ENCODE measurements around the gene DPP10.

Gene DPP10

GRCh38 chr2:114610677-114611076 is 168.2 kb downstream of the DPP10 start:
- no peak for DNase-seq

GRCh38 chr2:114614592-114614991 is 172.2 kb downstream of the DPP10 start:
- no peak for DNase-seq

DNA sequence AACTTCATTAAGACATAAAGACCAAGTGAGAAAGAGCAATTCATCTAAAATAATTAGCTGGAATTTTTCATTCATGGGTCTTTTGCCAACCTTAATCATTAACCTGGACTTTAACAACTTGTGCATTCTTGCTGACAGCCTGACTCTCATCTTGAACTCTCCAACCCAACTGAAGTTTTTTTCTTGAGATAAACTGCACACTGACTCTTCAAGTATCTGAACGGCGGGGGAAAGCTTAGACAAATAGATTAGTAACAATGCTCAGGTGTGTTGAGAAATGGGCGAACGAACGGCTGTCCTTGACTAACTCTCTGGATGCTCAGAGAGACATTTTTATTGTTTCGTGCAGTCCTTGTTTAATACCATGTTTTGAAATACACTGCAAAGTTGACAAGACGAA is 186.0 kb downstream of the DPP10 start:
- no peak for DNase-seq

- DNase-seq, result no peak
Measured at GRCh38 chr2:114631146-114631545, 188.7 kb downstream of the DPP10 start.

- no peak for DNase-seq
Measured at GRCh38 chr2:114642166-114642770, 199.8 kb downstream of the DPP10 start.

DNA sequence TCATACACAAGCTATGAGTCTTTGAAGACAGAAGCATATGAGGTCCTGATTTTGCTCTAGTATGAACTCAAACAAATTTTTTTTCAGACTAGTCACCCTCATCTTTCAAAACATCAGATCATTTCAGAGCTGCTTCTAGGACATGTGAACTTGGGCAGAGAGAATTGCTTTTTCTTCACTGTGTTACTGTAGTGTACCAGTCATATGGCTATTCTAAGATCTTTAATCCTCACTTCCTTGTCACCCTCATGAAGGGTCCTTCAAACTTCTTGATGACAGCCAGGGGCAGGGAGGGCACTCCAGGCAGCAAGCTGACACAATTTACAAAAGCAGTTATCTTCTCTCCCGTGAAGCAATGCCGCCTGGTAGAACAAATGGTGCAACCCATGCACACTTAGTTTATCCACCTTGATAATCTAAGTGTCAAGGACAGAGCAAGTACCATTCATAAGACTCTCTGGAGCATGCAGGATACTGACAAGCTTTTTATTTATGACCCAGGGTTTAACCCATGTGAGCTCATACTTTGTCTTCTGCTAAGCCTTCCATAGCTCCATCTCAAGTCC is 200.6 kb downstream of the DPP10 start:
- DNase-seq, result no peak

GRCh38 chr2:114651933-114652332 is 209.5 kb downstream of the DPP10 start:
- no peak for DNase-seq

DNA sequence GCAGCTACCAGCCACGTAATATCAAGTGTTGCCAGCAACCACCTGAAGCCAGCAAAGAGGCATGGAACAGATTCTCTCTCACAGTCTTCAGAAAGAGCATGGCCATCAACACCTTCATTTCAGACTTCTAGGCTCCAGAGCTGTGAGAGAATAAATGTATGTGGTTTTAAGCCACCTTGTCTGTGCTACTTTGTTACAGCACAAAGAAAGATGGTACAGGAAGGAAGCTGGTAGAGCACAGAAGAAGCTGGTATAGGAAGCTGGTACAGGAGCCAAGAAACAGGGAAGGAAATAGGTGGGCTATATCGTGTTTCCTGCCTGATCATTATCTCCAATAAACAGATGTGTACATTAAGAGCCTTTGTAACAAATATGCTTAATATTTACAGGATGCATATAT is 217.4 kb downstream of the DPP10 start:
- DNase-seq, result no peak

GRCh38 chr2:114661971-114662939 is 219.8 kb downstream of the DPP10 start:
- DNase-seq, result peak; percentile 31

DNA sequence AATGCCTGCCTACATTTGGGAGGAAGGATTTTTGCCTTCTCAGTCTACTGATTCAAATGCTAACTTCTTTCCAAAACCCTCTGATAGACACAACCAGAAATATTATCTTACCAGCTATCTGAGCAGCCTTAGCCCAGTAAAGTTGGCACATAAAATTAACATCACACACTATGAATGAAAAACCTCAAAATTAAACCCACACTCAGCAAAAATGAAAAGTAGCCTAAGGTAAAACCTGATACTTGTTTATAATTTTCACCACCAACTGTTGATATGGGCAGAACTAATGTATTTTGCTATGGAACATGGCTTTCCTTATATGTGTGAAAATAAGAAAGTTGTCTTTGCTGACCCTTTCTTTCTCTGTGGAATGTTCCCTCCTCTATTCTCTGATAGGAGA is 226.0 kb downstream of the DPP10 start:
- DNase-seq, result no peak

DNA sequence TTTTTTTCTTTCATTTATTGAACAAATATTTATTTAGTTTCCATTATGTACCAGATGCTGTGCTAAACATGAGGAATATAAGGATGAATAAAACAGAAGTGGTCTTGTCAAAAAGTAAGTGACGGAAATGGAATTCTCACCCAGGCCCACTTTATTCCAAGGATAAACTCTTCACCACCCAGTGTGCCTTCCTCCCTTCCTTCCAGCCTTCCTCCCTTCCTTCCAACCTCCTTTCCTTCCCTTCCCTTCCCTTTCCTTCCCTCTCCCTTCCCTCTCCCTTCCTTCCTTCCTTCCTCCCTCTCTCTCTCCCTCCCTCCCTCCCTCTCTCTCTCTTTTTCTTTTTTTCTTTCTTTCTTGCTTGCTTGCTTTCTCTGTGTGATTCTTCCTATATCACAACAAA is 240.8 kb downstream of the DPP10 start:
- no peak for DNase-seq

DNA sequence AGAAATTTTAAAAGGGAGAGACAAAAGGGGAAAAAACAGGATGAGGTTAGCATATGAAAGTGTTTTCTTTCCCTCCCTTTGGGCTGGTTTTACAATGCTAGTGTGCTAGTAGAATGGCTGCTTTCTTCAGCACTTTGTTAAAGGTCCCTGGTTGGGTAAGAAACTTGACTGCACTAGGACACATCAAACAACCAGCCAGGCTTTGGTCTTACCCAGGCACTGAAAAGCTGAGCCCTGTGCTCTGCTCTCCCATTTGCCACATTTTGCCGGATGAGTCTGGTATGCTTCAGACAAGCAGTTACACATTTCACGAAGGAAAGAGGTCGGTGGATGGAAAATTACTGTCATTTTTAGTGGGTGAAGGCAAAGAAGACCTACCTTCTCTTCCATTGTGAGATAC is 242.0 kb downstream of the DPP10 start:
- no peak for DNase-seq

GRCh38 chr2:114685102-114685501 is 242.7 kb downstream of the DPP10 start:
- no peak for DNase-seq

GRCh38 chr2:114688241-114688640 is 245.8 kb downstream of the DPP10 start:
- DNase-seq, result no peak

DNA sequence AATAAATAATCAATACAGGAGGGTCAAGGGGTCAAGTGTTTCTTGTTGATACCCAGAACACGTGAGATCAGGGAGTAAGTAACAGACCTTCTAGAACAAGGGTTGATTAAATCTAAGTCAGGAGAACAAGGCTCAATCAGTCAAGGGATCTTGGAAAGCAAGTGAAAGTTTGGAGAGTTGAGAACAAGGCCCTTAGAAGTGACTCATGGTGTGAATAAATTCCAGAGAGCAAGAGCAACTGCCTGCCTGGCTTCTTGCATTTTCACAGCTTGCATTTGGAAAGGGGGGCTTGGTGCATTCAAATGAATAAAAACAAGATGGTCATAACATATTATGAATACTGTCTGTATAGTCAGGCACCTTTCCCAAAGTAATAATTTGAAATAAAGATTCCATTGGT is 256.1 kb downstream of the DPP10 start:
- no peak for DNase-seq

DNA sequence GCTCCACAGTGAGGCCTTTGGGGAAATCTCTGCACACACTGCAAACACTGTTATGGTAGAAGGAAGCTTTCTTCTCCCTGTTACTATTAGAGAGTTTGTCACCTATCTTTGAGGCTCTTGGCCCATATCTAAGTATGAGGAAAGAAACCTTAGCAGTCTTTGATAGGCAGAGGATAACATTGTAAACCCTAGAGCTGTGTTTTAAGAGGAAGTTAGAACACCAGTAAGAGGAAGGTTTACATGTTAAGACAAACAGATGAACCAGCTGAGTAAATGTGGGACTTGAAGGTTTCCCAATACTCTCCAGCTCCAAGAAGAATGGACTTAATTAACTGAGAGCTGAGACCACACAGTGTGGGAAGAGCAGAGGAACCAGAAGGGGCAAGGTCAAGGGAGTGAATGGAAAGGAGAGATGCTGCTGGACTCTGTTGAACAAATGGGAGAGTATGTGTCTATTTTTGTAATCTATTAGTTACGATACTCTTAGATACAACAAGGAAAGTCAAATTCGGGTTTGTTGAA is 257.0 kb downstream of the DPP10 start:
- DNase-seq, result no peak

DNA sequence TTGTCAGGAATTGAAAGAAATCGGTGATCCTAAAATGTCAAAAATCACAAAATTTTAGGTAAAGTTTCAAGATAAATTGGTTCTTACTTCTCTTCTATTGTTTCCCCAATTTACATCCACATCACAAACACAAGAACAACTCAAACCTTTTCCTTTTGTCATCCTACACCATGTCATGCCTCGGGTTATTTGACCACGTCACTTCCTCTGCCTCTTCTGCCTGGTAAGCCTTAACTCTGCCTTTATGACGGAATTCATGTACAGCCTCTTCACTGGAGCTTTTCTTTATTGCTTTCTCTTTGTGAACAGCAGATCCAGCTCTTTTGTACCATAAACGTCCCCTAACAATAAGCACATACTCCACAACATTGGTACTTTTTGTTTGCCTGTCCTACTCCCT is 258.0 kb downstream of the DPP10 start:
- DNase-seq, result no peak

DNA sequence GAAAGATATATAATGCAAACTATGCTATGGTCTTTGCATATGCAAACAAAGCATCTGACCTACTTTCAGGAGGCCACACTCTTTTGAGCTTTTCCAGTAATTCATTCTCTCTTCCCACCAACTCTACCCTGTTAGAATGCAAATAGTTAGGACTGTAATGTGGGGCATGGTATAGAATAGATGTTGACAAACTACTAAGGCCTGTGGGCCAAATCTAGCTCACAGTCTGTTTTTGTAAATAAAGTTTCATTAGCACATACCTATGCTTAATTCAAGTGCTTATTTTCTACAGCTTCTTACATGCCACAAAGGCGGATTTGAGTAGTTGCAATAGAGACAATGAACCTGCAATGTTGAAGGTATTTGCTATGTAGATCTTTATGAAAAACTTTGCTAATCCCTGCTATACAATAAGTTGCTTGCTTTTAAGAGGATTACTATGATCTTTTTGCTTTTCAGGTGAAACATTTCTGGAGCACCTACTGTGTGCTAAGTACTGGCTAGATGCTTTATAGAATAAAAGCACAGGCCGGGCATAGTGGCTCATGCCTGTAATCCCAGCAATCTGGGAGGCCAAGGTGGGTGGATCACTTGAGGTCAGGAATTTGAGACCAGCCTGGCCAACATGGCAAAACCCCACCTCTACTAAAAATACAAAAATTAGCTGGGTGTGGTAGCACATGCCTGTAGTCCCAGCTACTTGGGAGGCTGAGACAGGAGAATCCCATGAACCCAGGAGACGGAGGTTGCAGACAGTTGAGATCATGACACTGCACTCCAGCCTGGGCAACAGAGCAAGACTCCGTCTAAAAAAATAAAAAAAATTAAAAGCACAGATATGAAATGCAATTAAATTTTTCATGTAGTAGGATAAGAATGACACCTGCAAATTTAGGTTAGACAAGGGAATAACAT is 267.8 kb downstream of the DPP10 start:
- DNase-seq, result no peak

DNA sequence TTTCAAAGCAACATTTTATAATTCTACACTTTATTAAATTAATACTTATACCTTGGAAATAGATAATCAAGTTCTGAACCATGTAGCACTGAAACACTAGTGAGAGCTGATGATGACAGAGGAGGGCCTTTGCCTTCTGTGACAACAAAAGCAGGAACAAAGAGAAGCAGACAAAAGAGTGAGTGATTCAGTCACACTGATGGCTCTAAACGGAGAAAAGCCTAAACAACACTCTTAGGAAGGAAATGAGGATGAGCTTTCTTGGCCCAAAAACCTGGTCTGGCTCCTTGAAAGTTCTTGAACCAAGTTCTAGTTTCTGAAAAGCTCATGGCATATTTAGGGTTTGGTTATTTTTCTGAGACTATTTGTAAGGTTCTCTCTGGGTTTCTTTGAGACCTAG is 271.9 kb downstream of the DPP10 start:
- no peak for DNase-seq

DNA sequence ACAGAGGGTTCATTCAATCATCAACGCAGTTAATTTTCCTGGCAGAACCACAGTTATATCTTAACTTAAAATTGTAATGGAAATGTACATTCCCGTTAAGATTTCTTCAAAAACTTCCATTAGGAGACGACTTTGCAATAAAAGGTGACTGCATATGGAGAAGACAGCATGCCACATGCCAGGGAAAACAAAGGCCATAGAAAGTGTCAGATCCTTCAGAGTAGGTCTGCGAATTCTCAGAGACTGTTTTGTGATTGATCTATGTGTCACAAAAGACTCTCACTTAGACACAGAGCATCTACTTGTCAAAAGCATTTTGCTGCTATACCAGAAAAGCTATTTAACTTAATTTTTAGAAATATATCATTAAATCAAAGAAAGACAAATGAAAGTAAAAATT is 274.6 kb downstream of the DPP10 start:
- no peak for DNase-seq

GRCh38 chr2:114724454-114724853 is 282.0 kb downstream of the DPP10 start:
- no peak for DNase-seq

DNA sequence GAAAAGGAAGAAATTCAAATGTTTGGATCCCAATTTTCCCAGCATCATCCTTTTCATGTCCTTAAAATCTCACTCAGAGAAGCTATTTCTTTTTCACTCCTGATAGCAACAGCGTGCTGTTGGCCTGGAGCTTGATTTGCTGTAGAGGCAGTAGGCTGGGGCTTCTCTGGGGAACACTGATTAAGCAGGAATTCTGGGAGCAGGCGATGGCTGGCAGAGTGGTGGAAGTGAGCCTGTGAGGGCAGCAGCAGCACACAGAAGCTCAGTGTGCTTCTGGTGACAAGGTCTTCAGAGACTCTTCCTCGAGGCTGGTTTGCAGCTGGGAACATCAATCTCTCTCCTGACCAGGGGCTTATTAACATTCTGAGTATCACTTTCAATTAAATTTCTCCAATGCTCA is 284.6 kb downstream of the DPP10 start:
- DNase-seq, result no peak

GRCh38 chr2:114728372-114728771 is 285.9 kb downstream of the DPP10 start:
- no peak for DNase-seq
